ENCODE measurements around the gene IPCEF1. TPM values are rescaled to one million over a fixed set of nuclear protein-coding genes. Genes with fewer than 3 reads are reported as not detected.
"Not testable (repeated sequence)": the region's sequence is repeated elsewhere in the genome, so short reads cannot be mapped to it uniquely, and the experiment has no call there.

IPCEF1 gene
- total RNA-seq, 1 donor from 2014 or later, result 2.0 TPM

GRCh38 chr6:154197196-154197860 lies 159.3 kb downstream of the IPCEF1 start:
- no peaks in the 10 kb centered on the region for H3K4me1 ChIP-seq
- no peak for DNase-seq (ENCODE audit: extremely low spot score in 2 of 2)
- H3K9me3 ChIP-seq, result no peaks in the 10 kb centered on the region
- no peak overlapping the region for H3K4me3 ChIP-seq
- no peaks in the 10 kb centered on the region for H3K36me3 ChIP-seq
- H3K27me3 ChIP-seq, result no peaks in the 10 kb centered on the region
- H3K27ac ChIP-seq, result no peak overlapping the region
- TF ChIP-seq POLR2AphosphoS5 (IDR thresholded peaks at IDR 0.05; ENCODE audit: insufficient read depth in 1 of 2, low read depth in 1 of 2), result no peak
- TF ChIP-seq, protein P1, sequence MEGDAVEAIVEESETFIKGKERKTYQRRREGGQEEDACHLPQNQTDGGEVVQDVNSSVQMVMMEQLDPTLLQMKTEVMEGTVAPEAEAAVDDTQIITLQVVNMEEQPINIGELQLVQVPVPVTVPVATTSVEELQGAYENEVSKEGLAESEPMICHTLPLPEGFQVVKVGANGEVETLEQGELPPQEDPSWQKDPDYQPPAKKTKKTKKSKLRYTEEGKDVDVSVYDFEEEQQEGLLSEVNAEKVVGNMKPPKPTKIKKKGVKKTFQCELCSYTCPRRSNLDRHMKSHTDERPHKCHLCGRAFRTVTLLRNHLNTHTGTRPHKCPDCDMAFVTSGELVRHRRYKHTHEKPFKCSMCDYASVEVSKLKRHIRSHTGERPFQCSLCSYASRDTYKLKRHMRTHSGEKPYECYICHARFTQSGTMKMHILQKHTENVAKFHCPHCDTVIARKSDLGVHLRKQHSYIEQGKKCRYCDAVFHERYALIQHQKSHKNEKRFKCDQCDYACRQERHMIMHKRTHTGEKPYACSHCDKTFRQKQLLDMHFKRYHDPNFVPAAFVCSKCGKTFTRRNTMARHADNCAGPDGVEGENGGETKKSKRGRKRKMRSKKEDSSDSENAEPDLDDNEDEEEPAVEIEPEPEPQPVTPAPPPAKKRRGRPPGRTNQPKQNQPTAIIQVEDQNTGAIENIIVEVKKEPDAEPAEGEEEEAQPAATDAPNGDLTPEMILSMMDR (IDR thresholded peaks at IDR 0.05), result no peak
- TF ChIP-seq POLR2A (IDR thresholded peaks at IDR 0.05), result no peak
- intact Hi-C loops (cut with DNase I), result no loop called here

GRCh38 chr6:154196333-154196885 lies 160.2 kb downstream of the IPCEF1 start:
- H3K27ac ChIP-seq, result no peak overlapping the region
- no peak for TF ChIP-seq POLR2AphosphoS5 (IDR thresholded peaks at IDR 0.05; ENCODE audit: insufficient read depth in 1 of 2, low read depth in 1 of 2)
- no peak for TF ChIP-seq POLR2A (IDR thresholded peaks at IDR 0.05)
- TF ChIP-seq, protein P1 (IDR thresholded peaks at IDR 0.05), result no peak
- no peaks in the 10 kb centered on the region for H3K36me3 ChIP-seq
- no peak for DNase-seq (ENCODE audit: extremely low spot score in 2 of 2)
- H3K4me3 ChIP-seq, result no peak overlapping the region
- intact Hi-C loops (cut with DNase I), result no loop called here
- H3K9me3 ChIP-seq, result no peaks in the 10 kb centered on the region
- H3K4me1 ChIP-seq, result no peaks in the 10 kb centered on the region
- H3K27me3 ChIP-seq, result no peaks in the 10 kb centered on the region

- intact Hi-C loops (cut with DNase I), result no loop called here
- no peak overlapping the region for H3K27ac ChIP-seq
- no peaks in the 10 kb centered on the region for H3K36me3 ChIP-seq
- no peaks in the 10 kb centered on the region for H3K27me3 ChIP-seq
- DNase-seq (ENCODE audit: extremely low spot score in 2 of 2), result no peak
- TF ChIP-seq POLR2AphosphoS5 (IDR thresholded peaks at IDR 0.05; ENCODE audit: insufficient read depth in 1 of 2, low read depth in 1 of 2) (no peak), POLR2A (IDR thresholded peaks at IDR 0.05) (no peak)
- TF ChIP-seq, protein P1 (IDR thresholded peaks at IDR 0.05), result no peak
- no peak overlapping the region for H3K4me3 ChIP-seq
- no peaks in the 10 kb centered on the region for H3K4me1 ChIP-seq
- H3K9me3 ChIP-seq, result no peaks in the 10 kb centered on the region
Measured at GRCh38 chr6:154187714-154188113, 168.9 kb downstream of the IPCEF1 start.

DNA sequence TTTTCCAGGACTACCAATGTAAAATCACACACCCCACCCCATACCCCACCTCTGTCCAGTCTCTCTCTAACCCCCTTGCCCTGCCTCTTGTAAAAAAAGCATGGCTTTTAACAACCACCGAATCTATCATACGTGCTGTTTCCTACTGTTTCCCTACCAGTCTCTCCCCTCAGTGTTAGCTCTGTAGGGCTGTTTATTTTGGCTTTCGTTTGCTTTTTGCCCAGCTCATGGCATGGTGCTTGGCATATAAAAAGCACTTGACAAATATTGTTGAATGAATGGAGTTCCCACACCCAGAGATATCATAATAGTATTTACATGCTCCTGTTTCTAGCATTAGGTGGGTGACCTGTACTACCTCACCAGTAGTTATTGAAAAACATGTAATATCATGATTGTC lies 169.4 kb downstream of the IPCEF1 start:
- H3K36me3 ChIP-seq, result no peaks in the 10 kb centered on the region
- no peak overlapping the region for H3K27ac ChIP-seq
- TF ChIP-seq, protein P1 (IDR thresholded peaks at IDR 0.05), result no peak
- TF ChIP-seq POLR2AphosphoS5 (IDR thresholded peaks at IDR 0.05; ENCODE audit: insufficient read depth in 1 of 2, low read depth in 1 of 2), result no peak
- TF ChIP-seq POLR2A (IDR thresholded peaks at IDR 0.05), result no peak
- H3K4me3 ChIP-seq, result no peak overlapping the region
- no peaks in the 10 kb centered on the region for H3K27me3 ChIP-seq
- DNase-seq (ENCODE audit: extremely low spot score in 2 of 2), result no peak
- no peaks in the 10 kb centered on the region for H3K9me3 ChIP-seq
- intact Hi-C loops (cut with DNase I), result no loop called here
- no peaks in the 10 kb centered on the region for H3K4me1 ChIP-seq

- Histone ChIP-seq H3K9me3 (no peaks in the 10 kb centered on the region), H3K27me3 (no peaks in the 10 kb centered on the region), H3K4me3 (no peak overlapping the region), H3K4me1 (no peaks in the 10 kb centered on the region), H3K27ac (no peak overlapping the region), H3K36me3 (no peaks in the 10 kb centered on the region)
- intact Hi-C loops (cut with DNase I), result no loop called here
- no peak for DNase-seq (ENCODE audit: extremely low spot score in 2 of 2)
- no peak for TF ChIP-seq POLR2A (IDR thresholded peaks at IDR 0.05)
- TF ChIP-seq, protein P1 (IDR thresholded peaks at IDR 0.05), result no peak
- TF ChIP-seq POLR2AphosphoS5 (IDR thresholded peaks at IDR 0.05; ENCODE audit: insufficient read depth in 1 of 2, low read depth in 1 of 2), result no peak
Measured at GRCh38 chr6:154179434-154179833, 177.2 kb downstream of the IPCEF1 start.

DNA sequence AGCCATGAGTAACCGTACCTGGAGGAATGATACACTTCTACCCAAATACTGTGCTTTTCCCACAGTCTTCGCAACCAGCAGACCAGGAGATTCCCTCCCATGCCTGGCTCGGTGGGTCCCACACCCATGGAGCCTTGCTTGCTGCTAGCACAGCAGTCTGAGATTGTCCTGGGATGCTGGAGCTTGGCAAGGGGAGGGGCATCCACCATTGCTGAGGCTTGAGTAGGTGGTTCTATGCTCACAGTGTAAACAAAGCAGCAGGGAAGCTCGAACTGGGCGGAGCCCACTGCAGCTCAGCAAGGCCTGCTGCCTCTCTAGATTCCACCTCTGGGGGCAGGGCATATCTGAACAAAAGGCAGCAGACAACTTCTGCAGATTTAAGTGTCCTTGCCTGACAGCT lies 184.2 kb downstream of the IPCEF1 start:
- H3K36me3 ChIP-seq; H3K9me3 ChIP-seq; DNase-seq (ENCODE audit: extremely low spot score in 2 of 2); H3K4me3 ChIP-seq; H3K27me3 ChIP-seq; intact Hi-C loops (cut with DNase I); H3K4me1 ChIP-seq; H3K27ac ChIP-seq: not testable (repeated sequence)
